H1 (cell line): Measurements from ENCODE around the gene CARD14. TPM values are rescaled to one million over a fixed set of nuclear protein-coding genes. Genes with fewer than 3 reads are reported as not detected.

Source experiments
- ATF3 ChIP-seq: IDR thresholded peaks from 2 replicates; pipeline ENCODE4 v1.6.1; 2011; ENCODE audit warnings: low read depth, mild to moderate bottlenecking, low read length; ENCODE audit not compliant: insufficient read depth
- CBX5 ChIP-seq: fragments of 300-800, 300-1000 bp; sonication (generic); IDR thresholded peaks from 2 replicates; pipeline ENCODE4 v1.7.1; 2016; ENCODE audit warnings: antibody characterized with exemption, low read length, low read depth
- CEBPB ChIP-seq: IDR thresholded peaks from 2 replicates; pipeline ENCODE4 v1.6.1; 2012; ENCODE audit warnings: low read depth, low read length
- CHD7 ChIP-seq: fragments of 300-600 bp; sonication (generic); IDR thresholded peaks from 2 replicates; pipeline ENCODE4 v1.7.1; 2012; ENCODE audit warnings: low read length, moderate library complexity, mild to moderate bottlenecking, inconsistent platforms; ENCODE audit not compliant: insufficient replicate concordance
- FOSL1 ChIP-seq: IDR thresholded peaks from 2 replicates; pipeline ENCODE4 v1.6.1; 2011; ENCODE audit warnings: mild to moderate bottlenecking, low read depth, low read length, moderate library complexity; ENCODE audit not compliant: insufficient read depth
- RAD21 ChIP-seq, 2 experiments: IDR thresholded peaks in 1 of 2; conservative IDR thresholded peaks in 1 of 2; 2 replicates each; pipeline ENCODE4 v1.6.1; 2011; ENCODE audit warnings: low read depth in 2 of 2, low read length in 2 of 2, improper control_type of control experiment in 1 of 2, inconsistent platforms in 1 of 2, mild to moderate bottlenecking in 1 of 2, moderate library complexity in 1 of 2
- RNF2 ChIP-seq: fragments of 200-900, 300-1000 bp; sonication (generic); IDR thresholded peaks from 2 replicates; pipeline ENCODE4 v1.7.1; 2016; ENCODE audit warnings: borderline replicate concordance, low read depth, mild to moderate bottlenecking, antibody characterized with exemption, low read length; ENCODE audit not compliant: poor library complexity, severe bottlenecking; ENCODE audit errors: missing control alignments
- SP4 ChIP-seq: IDR thresholded peaks from 2 replicates; pipeline ENCODE4 v1.6.1; 2012; ENCODE audit warnings: low read length, inconsistent platforms
- TAF1 ChIP-seq: IDR thresholded peaks from 2 replicates; pipeline ENCODE4 v1.6.1; 2011; ENCODE audit warnings: mild to moderate bottlenecking, low read depth, low read length
- polyA plus RNA-seq, 7 experiments: library from polyadenylated mRNA; depleted of rRNA in 3 of 7; stranded (reverse) in 5 of 7; unstranded in 2 of 7; fragments of >200 nt in 5 of 7; fragments of 200-250 nt in 2 of 7; gene quantifications; 1 replicate in 5 of 7; 2 replicates in 1 of 7; 4 replicates in 1 of 7; pipeline versions ENCODE4 v1.2.1 to v1.2.3, GENCODE V29; 2011 to 2013; ENCODE audit warnings: missing spikeins in 2 of 7, mixed read lengths in 2 of 7
- total RNA-seq: library from RNA; stranded (reverse); fragmentation: NEBNext Ultra II Directional; extraction: Animal tissue kit (Norgen Biotek cat#: 25700); gene quantifications from 2 replicates; pipeline ENCODE4 v1.2.1, GENCODE V29; 2021

CARD14 gene
- total and polyA plus RNA-seq, 2 of the 8 experiments (the other 6 are each of a cell fraction or from before 2014, with no cell fraction given): 0.08 TPM; not detected in 1

GRCh38 chr17:80124351-80124981 is 45.4 kb upstream of the CARD14 start (continued):
- peak; percentile 58 to 70 for TF ChIP-seq RAD21 (IDR thresholded peaks at IDR 0.05 in 1 of 2, conservative IDR thresholded peaks at IDR 0.05 in 1 of 2; ENCODE audit: low read depth in 2 of 2, low read length in 2 of 2)
- no peak for TF ChIP-seq CEBPB
- no peak for TF ChIP-seq FOSL1
- TF ChIP-seq CHD7: no peak
- no peak for TF ChIP-seq CBX5
- TF ChIP-seq RNF2: no peak
- TF ChIP-seq SP4: no peak
- peak; percentile 61; the same call in 1 of the 2 replicates for TF ChIP-seq TAF1
- no peak for TF ChIP-seq ATF3
